GM18909 (cell line): ENCODE results near the gene LMCD1.

Experiments used
- ATAC-seq: cut with Tn5 transposase; IDR thresholded peaks from one replicate; pipeline ENCODE4 v1.9.1; 2021; ENCODE audit warnings: mild to moderate bottlenecking; ENCODE audit not compliant: unreplicated experiment, poor library complexity

LMCD1 gene

GRCh38 chr3:8530581-8530980 lies 29.0 kb downstream of the LMCD1 start:
- ATAC-seq, result no peak

GRCh38 chr3:8532251-8532871 lies 30.7 kb downstream of the LMCD1 start:
- ATAC-seq, result no peak

- no peak for ATAC-seq
Measured at GRCh38 chr3:8536096-8537056, 34.8 kb downstream of the LMCD1 start.

- ATAC-seq, result no peak
Measured at GRCh38 chr3:8537440-8537839, 35.8 kb downstream of the LMCD1 start.

GRCh38 chr3:8538223-8538622 lies 36.6 kb downstream of the LMCD1 start:
- ATAC-seq, result no peak

- no peak for ATAC-seq
Measured at GRCh38 chr3:8538913-8539312, 37.3 kb downstream of the LMCD1 start.

- ATAC-seq, result no peak
Measured at GRCh38 chr3:8539419-8539818, 37.8 kb downstream of the LMCD1 start.

- ATAC-seq, result no peak
Measured at GRCh38 chr3:8540456-8540855, 38.8 kb downstream of the LMCD1 start.

GRCh38 chr3:8541486-8541885 lies 39.9 kb downstream of the LMCD1 start:
- no peak for ATAC-seq

- ATAC-seq, result no peak
Measured at GRCh38 chr3:8542190-8543135, 40.8 kb downstream of the LMCD1 start.

GRCh38 chr3:8546609-8547008 lies 45.0 kb downstream of the LMCD1 start:
- ATAC-seq, result no peak

- no peak for ATAC-seq
Measured at GRCh38 chr3:8548502-8549275, 47.1 kb downstream of the LMCD1 start.

GRCh38 chr3:8549354-8549753 lies 47.7 kb downstream of the LMCD1 start:
- no peak for ATAC-seq

- ATAC-seq, result no peak
Measured at GRCh38 chr3:8550611-8551010, 49.0 kb downstream of the LMCD1 start.

- ATAC-seq, result no peak
Measured at GRCh38 chr3:8552223-8552762, 50.7 kb downstream of the LMCD1 start.

- ATAC-seq, result no peak
Measured at GRCh38 chr3:8553405-8553804, 51.8 kb downstream of the LMCD1 start.

- no peak for ATAC-seq
Measured at GRCh38 chr3:8554696-8555095, 53.1 kb downstream of the LMCD1 start.

- no peak for ATAC-seq
Measured at GRCh38 chr3:8555113-8555661, 53.6 kb downstream of the LMCD1 start.

- no peak for ATAC-seq
Measured at GRCh38 chr3:8555725-8556472, 54.3 kb downstream of the LMCD1 start.
